ENCODE data around the gene ANKRD66.

GRCh38 chr6:46741910-46742309, 4.8 kb upstream of the ANKRD66 start:
- no peak for TF ChIP-seq CTCF (IDR thresholded peaks at IDR 0.05; ENCODE audit: low read depth, low read length)
- no peak for TF ChIP-seq EZH2phosphoT487 (IDR thresholded peaks at IDR 0.05; ENCODE audit: low read depth)

Data from OCI-LY3 (cell line).